ENCODE measurements around the gene CLDN18. TPM values are rescaled to one million over a fixed set of nuclear protein-coding genes. Genes with fewer than 3 reads are reported as not detected.

CLDN18 gene
- not detected for total RNA-seq

DNA sequence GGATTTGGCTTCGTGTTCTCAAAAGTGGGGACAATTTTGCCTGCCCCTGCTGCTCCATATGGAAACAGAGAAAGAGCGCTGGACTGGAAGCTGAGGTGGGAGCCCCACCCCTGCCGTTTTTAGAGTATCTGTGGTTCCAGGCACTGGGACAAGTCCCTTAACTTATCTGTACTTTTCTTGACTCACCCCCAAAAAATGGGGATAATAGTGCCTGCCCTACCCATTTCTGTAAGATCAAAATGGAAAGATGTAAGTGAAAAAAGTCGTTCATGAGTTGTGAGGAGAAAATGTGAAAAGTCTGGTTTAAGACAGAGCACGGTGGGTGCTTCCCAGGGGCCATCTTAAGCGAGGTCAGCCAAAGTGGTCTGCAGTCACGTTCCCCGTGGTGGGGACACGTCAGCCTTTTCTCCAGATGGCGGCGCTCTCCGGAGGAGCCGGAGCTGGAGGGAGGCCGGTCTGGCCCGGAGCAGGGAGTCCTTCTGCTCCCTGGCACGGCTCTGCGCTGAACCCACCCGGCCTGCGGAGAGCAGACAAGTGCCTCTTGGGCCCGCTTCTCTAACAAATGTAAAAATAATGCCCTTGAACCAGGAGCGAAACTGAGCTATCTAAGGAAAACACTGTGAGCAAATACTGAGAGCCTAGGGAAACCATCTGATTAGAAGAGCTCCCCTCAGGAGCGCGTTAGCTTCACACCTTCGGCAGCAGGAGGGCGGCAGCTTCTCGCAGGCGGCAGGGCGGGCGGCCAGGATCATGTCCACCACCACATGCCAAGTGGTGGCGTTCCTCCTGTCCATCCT lies at the start of gene CLDN18:
Gene CLDN18 (plus strand): TSS at position 690 of the 797 bp plus-strand sequence. CDS start 61 bp downstream, at position 751.

Other genes with a start within 250 kb of the CLDN18 start
- 1.4 TPM for gene SOX14, start 245.8 kb upstream of the CLDN18 start, total RNA-seq
- 14.3 TPM for gene DZIP1L, start 105.4 kb downstream of the CLDN18 start, total RNA-seq
- gene A4GNT, start 122.2 kb downstream of the CLDN18 start, total RNA-seq, result not detected
- gene DBR1, start 164.8 kb downstream of the CLDN18 start, total RNA-seq, result 27.7 TPM
- gene ARMC8, start 177.1 kb downstream of the CLDN18 start, total RNA-seq, result 109 TPM

Measured in diencephalon (tissue), 1 donor.